Measurements from ENCODE around the gene SEC24B.

- no peak for TF ChIP-seq CTCF (IDR thresholded peaks at IDR 0.05)
- TF ChIP-seq POLR2A (IDR thresholded peaks at IDR 0.05) = no peak
Observed at GRCh38 chr4:109434007-109434971, 674 bp downstream of the SEC24B start.

Measured in ovary (tissue), 3 donors.